ENCODE results near the gene NUP50. TPM values are rescaled to one million over a fixed set of nuclear protein-coding genes. Genes with fewer than 3 reads are reported as not detected.
A peak's percentile ranks its signal among the peaks of the same experiment; 100 is the strongest.

NUP50 gene
- total RNA-seq, 1 experiment from 2014 or later: 134 TPM

- peak overlapping the region in 1 of 3 experiments; percentile 4; a peak in 3 of 7 replicates for H3K27ac Mint-ChIP-seq
- Histone ChIP-seq H4K5ac (ENCODE audit: insufficient read length, low read depth, low read length) (no peak overlapping the region), H3K4me1 (ENCODE audit: insufficient read depth, low read length) (no peaks in the 10 kb centered on the region; the same call in 1 of the 2 replicates), H3K9ac (ENCODE audit: extremely low read depth, insufficient read length, low read length) (no peak overlapping the region), H2AK5ac (ENCODE audit: insufficient read length, low read length) (no peak overlapping the region), H3K27ac (ENCODE audit: insufficient read length, low read depth, low read length) (no peak overlapping the region), H2BK15ac (ENCODE audit: low read depth, low read length) (no peak overlapping the region), H3K27me3 (ENCODE audit: insufficient read depth, low read length) (no peaks in the 10 kb centered on the region), H3K14ac (ENCODE audit: insufficient read depth, low read length) (no peak overlapping the region), H3K79me2 (ENCODE audit: insufficient read depth, low read length) (peaks cover 1% of the 10 kb centered on the region; the same call in 1 of the 2 replicates), H3T11ph (ENCODE audit: low read length) (no peak overlapping the region), H3K79me1 (ENCODE audit: insufficient read depth, low read depth, low read length, poor library complexity, severe bottlenecking) (peaks cover 6% of the 10 kb centered on the region), H3K4me2 (ENCODE audit: insufficient read depth, insufficient read length, low read length) (no peak overlapping the region), H2BK20ac (ENCODE audit: low read depth, low read length, poor library complexity, severe bottlenecking) (no peak overlapping the region), H4K20me1 (ENCODE audit: control insufficient read depth, insufficient read depth, insufficient read length) (no peaks in the 10 kb centered on the region), H3K9me3 (ENCODE audit: control insufficient read depth, low read depth, low read length) (no peaks in the 10 kb centered on the region), H3K23ac (ENCODE audit: insufficient read length, low read depth, low read length) (no peak overlapping the region), H2BK120ac (ENCODE audit: low read depth, low read length, poor library complexity, severe bottlenecking) (no peak overlapping the region), H4K91ac (ENCODE audit: insufficient read length, low read depth, low read length) (no peak overlapping the region), H2AFZ (ENCODE audit: low read length) (no peak overlapping the region), H4K8ac (replicated peaks; ENCODE audit: insufficient read length, low read depth, low read length) (no peak overlapping the region), H3K18ac (ENCODE audit: insufficient read length, low read depth, low read length) (no peak overlapping the region), H3K56ac (ENCODE audit: insufficient read length, low read depth, low read length) (no peak overlapping the region), H2BK12ac (ENCODE audit: insufficient read length, low read depth, low read length) (no peak overlapping the region), H2BK5ac (ENCODE audit: insufficient read length, low read length) (no peak overlapping the region), H3K23me2 (ENCODE audit: insufficient read length, low read depth, low read length, poor library complexity, severe bottlenecking) (no peaks in the 10 kb centered on the region), H3K4ac (ENCODE audit: low read depth, low read length) (no peak overlapping the region)
- H3K4me3 Mint-ChIP-seq: no peak overlapping the region
- DNase-seq: no peak
- H3K27me3 Mint-ChIP-seq (ENCODE audit: low read depth): no peaks in the 10 kb centered on the region
- peaks cover 47 to 96% (median 93%) of the 10 kb centered on the region in 3 experiments; a peak in 6 of 7 replicates for H3K36me3 Mint-ChIP-seq (ENCODE audit: insufficient read depth in 1 of 3, low read depth in 3 of 3)
- no peak for TF ChIP-seq CTCF (conservative IDR thresholded peaks at IDR 0.05)
- H3K4me1 Mint-ChIP-seq: no peaks in the 10 kb centered on the region
- no CpG with 5 or more reads among the region's 7 CpGs for WGBS (ENCODE audit: extremely low coverage, insufficient read length, low lambda C conversion rate)
- no peaks in the 10 kb centered on the region for H3K9me3 Mint-ChIP-seq
These were observed 9.3 kb downstream of the NUP50 start for GRCh38 chr22:45172881-45173585.
